ENCODE results near the gene HNMT.

HNMT gene

DNA sequence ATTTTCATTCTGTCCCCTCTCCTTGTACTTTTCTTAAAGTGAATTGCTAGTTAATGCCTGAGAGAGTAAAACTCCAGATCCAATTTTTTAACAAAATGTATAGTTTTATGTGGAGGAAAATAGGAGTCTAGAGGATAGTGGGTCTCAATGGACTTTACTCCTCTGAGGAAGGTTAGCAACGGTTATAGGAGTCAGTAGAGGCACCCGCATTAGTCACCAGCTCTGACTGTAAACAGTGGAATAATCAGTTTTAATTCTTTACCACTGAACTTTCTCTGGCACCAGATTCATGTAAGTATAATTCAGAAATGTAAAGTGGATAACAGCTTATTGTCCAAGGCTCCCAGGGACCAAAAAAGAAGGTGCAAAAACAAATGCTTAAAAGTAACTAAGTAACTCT lies 38.7 kb upstream of the HNMT start:
- no peaks in the 10 kb centered on the region for H3F3A ChIP-seq (ENCODE audit: insufficient read depth)
- no peak overlapping the region for H3K27ac ChIP-seq (ENCODE audit: low read depth, low read length)
- no peak overlapping the region for H2AFZ ChIP-seq (ENCODE audit: low read depth, low read length, severe bottlenecking)
- no peaks in the 10 kb centered on the region for H3K27me3 ChIP-seq (ENCODE audit: low read length)
- H4K20me1 ChIP-seq (ENCODE audit: low read depth, low read length) = no peaks in the 10 kb centered on the region
- H3K4me3 ChIP-seq (ENCODE audit: insufficient read depth, low read length, poor library complexity, severe bottlenecking) = no peak overlapping the region
- no peak for TF ChIP-seq EZH2phosphoT487 (conservative IDR thresholded peaks at IDR 0.05; ENCODE audit: low read length)
- TF ChIP-seq, protein P1, sequence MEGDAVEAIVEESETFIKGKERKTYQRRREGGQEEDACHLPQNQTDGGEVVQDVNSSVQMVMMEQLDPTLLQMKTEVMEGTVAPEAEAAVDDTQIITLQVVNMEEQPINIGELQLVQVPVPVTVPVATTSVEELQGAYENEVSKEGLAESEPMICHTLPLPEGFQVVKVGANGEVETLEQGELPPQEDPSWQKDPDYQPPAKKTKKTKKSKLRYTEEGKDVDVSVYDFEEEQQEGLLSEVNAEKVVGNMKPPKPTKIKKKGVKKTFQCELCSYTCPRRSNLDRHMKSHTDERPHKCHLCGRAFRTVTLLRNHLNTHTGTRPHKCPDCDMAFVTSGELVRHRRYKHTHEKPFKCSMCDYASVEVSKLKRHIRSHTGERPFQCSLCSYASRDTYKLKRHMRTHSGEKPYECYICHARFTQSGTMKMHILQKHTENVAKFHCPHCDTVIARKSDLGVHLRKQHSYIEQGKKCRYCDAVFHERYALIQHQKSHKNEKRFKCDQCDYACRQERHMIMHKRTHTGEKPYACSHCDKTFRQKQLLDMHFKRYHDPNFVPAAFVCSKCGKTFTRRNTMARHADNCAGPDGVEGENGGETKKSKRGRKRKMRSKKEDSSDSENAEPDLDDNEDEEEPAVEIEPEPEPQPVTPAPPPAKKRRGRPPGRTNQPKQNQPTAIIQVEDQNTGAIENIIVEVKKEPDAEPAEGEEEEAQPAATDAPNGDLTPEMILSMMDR (IDR thresholded peaks at IDR 0.05; ENCODE audit: insufficient read depth, low read length, poor library complexity, severe bottlenecking) = no peak
- H3K9me3 ChIP-seq (ENCODE audit: insufficient read depth, low read length) = no peaks in the 10 kb centered on the region
- no peaks in the 10 kb centered on the region for H3K79me2 ChIP-seq (ENCODE audit: insufficient read depth, low read length)
- H3K36me3 ChIP-seq (ENCODE audit: low read length) = no peaks in the 10 kb centered on the region
- no peak overlapping the region for H3K4me2 ChIP-seq (ENCODE audit: low read depth, low read length, poor library complexity, severe bottlenecking)
- no peaks in the 10 kb centered on the region for H3K9me2 ChIP-seq (replicated peaks; ENCODE audit: insufficient read depth, low read length)
- no peak overlapping the region for H3K9ac ChIP-seq (ENCODE audit: low read length)

GRCh38 chr2:137927846-137928245 lies 36.4 kb upstream of the HNMT start:
- Histone ChIP-seq H3K27me3 (ENCODE audit: low read length) (no peaks in the 10 kb centered on the region), H3K9me2 (replicated peaks; ENCODE audit: insufficient read depth, low read length) (no peaks in the 10 kb centered on the region), H2AFZ (ENCODE audit: low read depth, low read length, severe bottlenecking) (no peak overlapping the region), H3K4me2 (ENCODE audit: low read depth, low read length, poor library complexity, severe bottlenecking) (no peak overlapping the region), H3K9me3 (ENCODE audit: insufficient read depth, low read length) (no peaks in the 10 kb centered on the region), H3K9ac (ENCODE audit: low read length) (no peak overlapping the region), H3K27ac (ENCODE audit: low read depth, low read length) (no peak overlapping the region), H3K4me3 (ENCODE audit: insufficient read depth, low read length, poor library complexity, severe bottlenecking) (no peak overlapping the region), H3K36me3 (ENCODE audit: low read length) (no peaks in the 10 kb centered on the region), H4K20me1 (ENCODE audit: low read depth, low read length) (no peaks in the 10 kb centered on the region), H3K79me2 (ENCODE audit: insufficient read depth, low read length) (no peaks in the 10 kb centered on the region), H3F3A (ENCODE audit: insufficient read depth) (no peaks in the 10 kb centered on the region)
- TF ChIP-seq, protein P1 (IDR thresholded peaks at IDR 0.05; ENCODE audit: insufficient read depth, low read length, poor library complexity, severe bottlenecking) = no peak
- TF ChIP-seq EZH2phosphoT487 (conservative IDR thresholded peaks at IDR 0.05; ENCODE audit: low read length) = no peak

DNA sequence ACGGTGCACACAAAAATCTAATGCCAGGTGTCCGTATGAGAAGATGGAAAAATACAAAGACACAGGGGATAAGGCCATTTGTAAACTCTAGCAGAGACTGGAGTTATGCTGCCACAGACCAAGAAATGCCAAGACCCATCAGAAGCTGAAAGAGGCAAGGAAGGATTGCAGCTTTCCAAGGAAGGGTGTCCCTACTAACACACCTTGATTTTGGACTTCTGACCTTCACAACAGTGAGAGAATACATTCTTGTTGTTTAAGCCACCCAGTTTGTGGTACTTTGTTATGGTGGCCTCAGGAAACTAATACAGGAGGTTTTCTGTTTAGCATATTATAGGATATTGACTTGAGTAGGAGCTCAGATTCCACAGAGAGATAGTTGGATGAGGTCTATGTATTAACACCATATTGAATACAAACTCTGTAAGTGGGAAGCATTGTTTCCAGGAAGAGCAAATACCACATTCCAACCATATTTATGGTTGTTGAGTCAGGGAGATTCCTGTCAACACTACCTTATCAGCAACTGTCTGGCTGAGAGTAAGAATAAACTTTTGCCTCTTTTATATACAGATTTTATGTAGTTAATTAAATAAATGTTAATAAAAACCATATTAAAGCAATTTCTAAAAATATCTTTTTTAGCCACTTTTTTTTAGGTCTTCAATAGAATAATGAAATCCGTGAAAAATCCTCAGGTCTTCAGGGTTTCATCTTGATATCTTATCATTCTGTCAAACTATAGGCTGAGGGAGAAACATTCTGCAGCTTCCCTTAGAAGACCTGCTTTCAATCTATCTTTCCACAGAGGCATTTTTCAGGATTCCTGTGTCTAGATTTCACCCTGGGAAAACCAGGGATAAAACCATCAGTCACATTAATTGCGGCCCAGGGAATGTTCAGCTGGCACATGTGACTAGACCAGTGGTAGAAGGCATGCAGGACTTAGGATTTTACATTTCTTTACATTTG lies 35.4 kb upstream of the HNMT start:
- Histone ChIP-seq H3K9me3 (ENCODE audit: insufficient read depth, low read length) (no peaks in the 10 kb centered on the region), H2AFZ (ENCODE audit: low read depth, low read length, severe bottlenecking) (no peak overlapping the region), H3K9me2 (replicated peaks; ENCODE audit: insufficient read depth, low read length) (no peaks in the 10 kb centered on the region), H3K79me2 (ENCODE audit: insufficient read depth, low read length) (no peaks in the 10 kb centered on the region), H3K27ac (ENCODE audit: low read depth, low read length) (no peak overlapping the region), H3K4me3 (ENCODE audit: insufficient read depth, low read length, poor library complexity, severe bottlenecking) (no peak overlapping the region), H3K36me3 (ENCODE audit: low read length) (no peaks in the 10 kb centered on the region), H4K20me1 (ENCODE audit: low read depth, low read length) (no peaks in the 10 kb centered on the region), H3K4me2 (ENCODE audit: low read depth, low read length, poor library complexity, severe bottlenecking) (no peak overlapping the region), H3K9ac (ENCODE audit: low read length) (no peak overlapping the region), H3F3A (ENCODE audit: insufficient read depth) (no peaks in the 10 kb centered on the region), H3K27me3 (ENCODE audit: low read length) (no peaks in the 10 kb centered on the region)
- TF ChIP-seq, protein P1 (IDR thresholded peaks at IDR 0.05; ENCODE audit: insufficient read depth, low read length, poor library complexity, severe bottlenecking) = no peak
- TF ChIP-seq EZH2phosphoT487 (conservative IDR thresholded peaks at IDR 0.05; ENCODE audit: low read length) = no peak
